CD4-positive, CD25-positive, alpha-beta regulatory T cell (primary cell): ENCODE measurements around the gene ZXDA. TPM values are rescaled to one million over a fixed set of nuclear protein-coding genes. Genes with fewer than 3 reads are reported as not detected.

ENCODE experiments used
- ATAC-seq, 2 donors: fragments of 150-1000 bp; cut with Tn5 transposase; one replicate each; pipeline ENCODE4 v1.10.0; 2021; ENCODE audit warnings: low read depth in 2 of 2, moderate number of reproducible peaks in 2 of 2, moderate library complexity in 1 of 2
- DNase-seq, 3 donors: peaks; one replicate each; pipeline versions ENCODE4 v3.0.0 to v3.0.0-alpha.2; 2012 to 2022; ENCODE audit warnings: mixed read lengths in 1 of 3
- H3K27ac ChIP-seq: one replicate; pipeline ENCODE4 v1.7.0; 2013; ENCODE audit warnings: mild to moderate bottlenecking, low read length; ENCODE audit not compliant: insufficient read depth, poor library complexity, severe bottlenecking
- H3K27me3 ChIP-seq: one replicate; pipeline ENCODE4 v1.7.0; 2013; ENCODE audit warnings: low read length; ENCODE audit not compliant: control insufficient read depth, insufficient read depth
- H3K36me3 ChIP-seq: one replicate; pipeline ENCODE4 v1.7.0; 2013; ENCODE audit warnings: mild to moderate bottlenecking, low read length, moderate library complexity; ENCODE audit not compliant: control insufficient read depth, insufficient read depth
- H3K4me1 ChIP-seq: 2 replicates; pipeline ENCODE4 v1.7.0; 2013; ENCODE audit warnings: mild to moderate bottlenecking, low read length; ENCODE audit not compliant: insufficient read depth, control insufficient read depth, poor library complexity, severe bottlenecking
- H3K4me3 ChIP-seq: one replicate; pipeline ENCODE4 v1.7.0; 2013; ENCODE audit warnings: low read depth, mild to moderate bottlenecking, low read length, moderate library complexity
- H3K9me3 ChIP-seq, 2 experiments: 1 replicate in 1 of 2; 2 replicates in 1 of 2; pipeline ENCODE4 v1.7.0; 2013; ENCODE audit warnings: low read length in 2 of 2, mild to moderate bottlenecking in 1 of 2, moderate library complexity in 1 of 2; ENCODE audit not compliant: control insufficient read depth in 2 of 2
- H3K27ac Mint-ChIP-seq, 3 donors: one replicate each; pipeline ENCODE4 v1.8.0; 2020 to 2022; ENCODE audit warnings: mild to moderate bottlenecking in 3 of 3, mixed read lengths in 3 of 3, moderate library complexity in 2 of 3
- H3K27me3 Mint-ChIP-seq: one replicate; pipeline ENCODE4 v1.8.0; 2022; ENCODE audit warnings: mild to moderate bottlenecking, mixed read lengths
- H3K36me3 Mint-ChIP-seq: one replicate; pipeline ENCODE4 v1.8.0; 2020; ENCODE audit warnings: mixed read lengths
- H3K4me1 Mint-ChIP-seq, 4 donors: one replicate each; pipeline ENCODE4 v1.8.0; 2020 to 2022; ENCODE audit warnings: mixed read lengths in 4 of 4, mild to moderate bottlenecking in 1 of 4
- H3K4me3 Mint-ChIP-seq, 4 donors: one replicate each; pipeline ENCODE4 v1.8.0; 2020 to 2022; ENCODE audit warnings: mild to moderate bottlenecking in 4 of 4, mixed read lengths in 4 of 4, moderate library complexity in 3 of 4
- H3K9me3 Mint-ChIP-seq, 7 donors: one replicate each; pipeline ENCODE4 v1.8.0; 2020 to 2022; ENCODE audit warnings: mixed read lengths in 7 of 7, mild to moderate bottlenecking in 3 of 7, moderate library complexity in 2 of 7
- polyA plus RNA-seq, 4 donors: library from polyadenylated mRNA; unstranded; fragments of 300-500 nt; fragmentation: Illumina TruSeq; gene quantifications; one replicate each; pipeline ENCODE4 v1.2.3, GENCODE V29; 2021
- total RNA-seq: library from RNA; stranded (reverse); gene quantifications from one replicate; pipeline ENCODE4 v1.2.3, GENCODE V29; 2022

The ZXDA gene
- total and polyA plus RNA-seq, 5 donors from 2014 or later = 2.5 to 20.0 (median 3.3) TPM

GRCh38 chrX:57904176-57904880 lies 5.9 kb downstream of the ZXDA start:
- Histone ChIP-seq H3K27me3 (no peaks in the 10 kb centered on the region), H3K4me1 (peaks cover 18% of the 10 kb centered on the region), H3K27ac (no peak overlapping the region), H3K4me3 (no peak overlapping the region), H3K9me3 (no peaks in the 10 kb centered on the region), H3K36me3 (no peaks in the 10 kb centered on the region)
- DNase-seq = no peak
- no peaks in the 10 kb centered on the region for H3K36me3 Mint-ChIP-seq
- H3K4me3 Mint-ChIP-seq = no peak overlapping the region
- no peaks in the 10 kb centered on the region for H3K9me3 Mint-ChIP-seq
- H3K27ac Mint-ChIP-seq = peak overlapping the region in 1 of 3 donors; percentile 66
- no peak for ATAC-seq
- H3K27me3 Mint-ChIP-seq = no peaks in the 10 kb centered on the region
- H3K4me1 Mint-ChIP-seq = peaks cover 13 to 38% (median 20%) of the 10 kb centered on the region in 4 donors

GRCh38 chrX:57902633-57903032 lies 7.6 kb downstream of the ZXDA start:
- peaks cover 16% of the 10 kb centered on the region for H3K4me1 ChIP-seq
- no peaks in the 10 kb centered on the region for H3K9me3 ChIP-seq
- Mint-ChIP-seq H3K9me3 (no peaks in the 10 kb centered on the region), H3K27ac (no peak overlapping the region), H3K4me3 (peak overlapping the region in 1 of 4 donors; percentile 20), H3K36me3 (no peaks in the 10 kb centered on the region), H3K4me1 (peaks cover 13 to 30% (median 20%) of the 10 kb centered on the region in 4 donors), H3K27me3 (no peaks in the 10 kb centered on the region)
- DNase-seq (no peak), ATAC-seq (no peak)
- no peaks in the 10 kb centered on the region for H3K36me3 ChIP-seq
- H3K4me3 ChIP-seq = no peak overlapping the region
- no peak overlapping the region for H3K27ac ChIP-seq
- H3K27me3 ChIP-seq = no peaks in the 10 kb centered on the region

- Mint-ChIP-seq H3K4me3 (no peak overlapping the region), H3K36me3 (no peaks in the 10 kb centered on the region), H3K4me1 (peaks cover 11 to 22% (median 16%) of the 10 kb centered on the region in 4 donors), H3K9me3 (peaks cover 0 to 5% (median 0%) of the 10 kb centered on the region in 7 donors), H3K27ac (no peak overlapping the region), H3K27me3 (no peaks in the 10 kb centered on the region)
- no peak for ATAC-seq
- peaks cover 5% of the 10 kb centered on the region for H3K4me1 ChIP-seq
- no peaks in the 10 kb centered on the region for H3K36me3 ChIP-seq
- no peak overlapping the region for H3K27ac ChIP-seq
- H3K4me3 ChIP-seq = no peak overlapping the region
- no peak for DNase-seq
- H3K27me3 ChIP-seq = no peaks in the 10 kb centered on the region
- H3K9me3 ChIP-seq = no peaks in the 10 kb centered on the region
Measured at GRCh38 chrX:57901466-57901865, 8.8 kb downstream of the ZXDA start.

- H3K27me3 Mint-ChIP-seq = no peaks in the 10 kb centered on the region
- Histone ChIP-seq H3K9me3 (no peaks in the 10 kb centered on the region), H3K4me3 (no peak overlapping the region), H3K36me3 (no peaks in the 10 kb centered on the region), H3K27me3 (no peaks in the 10 kb centered on the region), H3K4me1 (peaks cover 3% of the 10 kb centered on the region), H3K27ac (no peak overlapping the region)
- DNase-seq (no peak), ATAC-seq (no peak)
- H3K9me3 Mint-ChIP-seq = peaks cover 0 to 5% (median 0%) of the 10 kb centered on the region in 7 donors
- H3K4me3 Mint-ChIP-seq = no peak overlapping the region
- H3K27ac Mint-ChIP-seq = no peak overlapping the region
- H3K4me1 Mint-ChIP-seq = peaks cover 7 to 18% (median 14%) of the 10 kb centered on the region in 4 donors
- H3K36me3 Mint-ChIP-seq = no peaks in the 10 kb centered on the region
Measured at GRCh38 chrX:57900975-57901374, 9.3 kb downstream of the ZXDA start.

- H3K4me3 ChIP-seq = no peak overlapping the region
- no peak overlapping the region for H3K27ac ChIP-seq
- no peaks in the 10 kb centered on the region for H3K27me3 ChIP-seq
- ATAC-seq (no peak), DNase-seq (no peak)
- Mint-ChIP-seq H3K9me3 (peaks cover 0 to 9% (median 0%) of the 10 kb centered on the region in 7 donors), H3K36me3 (peaks cover 3% of the 10 kb centered on the region), H3K4me1 (peaks cover under 1 to 20% (median 11%) of the 10 kb centered on the region in 4 donors), H3K4me3 (no peak overlapping the region), H3K27ac (no peak overlapping the region), H3K27me3 (no peaks in the 10 kb centered on the region)
- no peaks in the 10 kb centered on the region for H3K4me1 ChIP-seq
- H3K36me3 ChIP-seq = no peaks in the 10 kb centered on the region
- no peaks in the 10 kb centered on the region for H3K9me3 ChIP-seq
Measured at GRCh38 chrX:57899906-57900305, 10.4 kb downstream of the ZXDA start.

- H3K4me3 Mint-ChIP-seq = no peak overlapping the region
Measured at GRCh38 chrX:57899064-57899463, 11.2 kb downstream of the ZXDA start.

GRCh38 chrX:57871463-57871862 lies 38.8 kb downstream of the ZXDA start:
- Histone ChIP-seq H3K4me3 (no peak overlapping the region), H3K9me3 (peaks cover 5 to 16% of the 10 kb centered on the region in 2 experiments), H3K4me1 (no peaks in the 10 kb centered on the region), H3K27ac (no peak overlapping the region), H3K27me3 (no peaks in the 10 kb centered on the region), H3K36me3 (no peaks in the 10 kb centered on the region)
- H3K27me3 Mint-ChIP-seq = no peaks in the 10 kb centered on the region
- ATAC-seq = no peak
- H3K27ac Mint-ChIP-seq = no peak overlapping the region
- no peak for DNase-seq
- peaks cover 0 to 27% (median 4%) of the 10 kb centered on the region in 7 donors for H3K9me3 Mint-ChIP-seq
- H3K36me3 Mint-ChIP-seq = peaks cover 7% of the 10 kb centered on the region
- H3K4me1 Mint-ChIP-seq = no peaks in the 10 kb centered on the region
- no peak overlapping the region for H3K4me3 Mint-ChIP-seq

More at GRCh38 chrX:57899064-57899463, 11.2 kb downstream of the ZXDA start:
- H3K27ac Mint-ChIP-seq = no peak overlapping the region
- Histone ChIP-seq H3K9me3 (no peaks in the 10 kb centered on the region), H3K27ac (no peak overlapping the region), H3K27me3 (no peaks in the 10 kb centered on the region), H3K4me3 (no peak overlapping the region), H3K36me3 (no peaks in the 10 kb centered on the region), H3K4me1 (no peaks in the 10 kb centered on the region)
- no peak for DNase-seq
- no peak for ATAC-seq
- H3K27me3 Mint-ChIP-seq = no peaks in the 10 kb centered on the region
- H3K4me1 Mint-ChIP-seq = peaks cover 0 to 26% (median 16%) of the 10 kb centered on the region in 4 donors
- H3K9me3 Mint-ChIP-seq = peaks cover 0 to 9% (median 0%) of the 10 kb centered on the region in 7 donors
- peaks cover 3% of the 10 kb centered on the region for H3K36me3 Mint-ChIP-seq
